ENCODE data around the gene ENKD1. TPM values are rescaled to one million over a fixed set of nuclear protein-coding genes. Genes with fewer than 3 reads are reported as not detected.

Gene ENKD1, protein sequence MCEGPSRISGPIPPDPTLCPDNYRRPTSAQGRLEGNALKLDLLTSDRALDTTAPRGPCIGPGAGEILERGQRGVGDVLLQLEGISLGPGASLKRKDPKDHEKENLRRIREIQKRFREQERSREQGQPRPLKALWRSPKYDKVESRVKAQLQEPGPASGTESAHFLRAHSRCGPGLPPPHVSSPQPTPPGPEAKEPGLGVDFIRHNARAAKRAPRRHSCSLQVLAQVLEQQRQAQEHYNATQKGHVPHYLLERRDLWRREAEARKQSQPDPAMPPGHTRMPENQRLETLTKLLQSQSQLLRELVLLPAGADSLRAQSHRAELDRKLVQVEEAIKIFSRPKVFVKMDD
- total RNA-seq (10 to 100 TPM in 1 of 2 donors, 1 to 10 TPM in 1; 9.5 to 29.4 TPM), polyA plus RNA-seq (ENCODE audit: insufficient read length in 2 of 2) (10 to 100 TPM; 28.9 to 30.2 TPM)
- long read RNA-seq, donor 1, partial matches to known transcripts: 0 of 8 reads
- long read RNA-seq, donor 1, other reads (novel, unspliced or antisense): 0 of 8 reads
- long read RNA-seq, donor 2: 0 reads
- long read RNA-seq, donor 3, partial matches to known transcripts: 0 of 6 reads
- long read RNA-seq, donor 3, other reads (novel, unspliced or antisense): 0 of 6 reads
- long read RNA-seq, donor 4, transcript ENKD1-201 (7 exons, 1,579 nt): major isoform, 10 of 16 reads
- long read RNA-seq, donor 4, transcript ENKD1-207 (4 exons, 1,253 nt): minor isoform, 5 of 16 reads
- long read RNA-seq, donor 4, partial matches to known transcripts: 0 of 16 reads
- long read RNA-seq, donor 4, other reads (novel, unspliced or antisense): 0 of 16 reads

DNA sequence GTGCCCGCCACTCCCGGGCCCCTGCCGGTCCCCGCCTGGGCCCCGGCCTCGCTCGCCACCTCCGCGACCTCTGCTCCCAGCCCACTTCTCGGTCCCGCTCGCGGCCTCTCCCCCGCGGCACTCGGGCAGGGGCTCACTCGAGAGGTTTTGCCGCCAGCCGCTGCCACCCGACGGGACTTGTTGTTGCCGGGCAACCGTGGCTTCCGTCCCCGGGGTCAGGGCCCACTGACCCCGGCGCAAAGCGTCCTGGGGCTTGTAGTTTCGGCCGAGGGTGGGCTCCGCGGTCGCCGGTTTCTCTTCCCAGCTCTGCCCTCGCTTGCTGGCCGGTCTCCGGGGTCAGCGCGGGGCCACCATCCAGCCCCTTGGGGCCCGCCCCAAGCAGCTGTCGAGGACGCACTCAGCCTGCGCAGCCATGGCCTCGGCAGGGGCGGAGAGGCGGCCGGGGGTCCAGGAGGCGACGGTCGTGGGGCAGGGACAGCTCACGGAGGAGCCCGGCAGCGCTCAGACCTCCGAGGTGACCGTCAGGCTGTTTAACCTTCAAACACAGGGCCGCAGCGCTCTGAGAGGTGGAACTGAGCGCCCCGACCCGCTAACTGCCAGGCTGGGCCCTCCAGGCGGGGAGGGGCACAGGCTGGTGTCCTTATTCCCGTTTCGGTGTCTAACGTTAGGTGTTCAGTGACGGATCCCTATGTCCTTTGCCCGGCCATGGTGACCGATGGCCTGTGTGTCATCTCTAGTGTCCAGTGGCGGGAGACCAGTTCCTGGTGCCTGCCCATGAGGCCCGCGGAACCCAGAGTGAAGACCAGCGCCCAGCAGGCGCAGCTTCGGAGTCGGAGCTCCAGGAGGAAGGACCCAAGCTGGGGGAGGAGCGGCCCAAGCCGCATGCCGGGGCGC, at the start of gene ENKD1, which contains the start of gene C16orf86:
Gene ENKD1 (minus strand): TSS at position 192 of the 894 bp plus-strand sequence. CDS start 308 bp downstream, outside the sequence.
Gene C16orf86 (plus strand): TSS at position 256 of the 894 bp plus-strand sequence. CDS start 157 bp downstream, at position 413.
- 5% methylated on average over 78 of the region's 78 CpGs for WGBS (ENCODE audit: insufficient coverage)
- DNase-seq (ENCODE audit: low read depth in 4 of 6, low spot score in 6 of 6): peak in 5 of 6 donors; percentile 55 to 93 (median 74)
- Histone ChIP-seq H3K27ac (ENCODE audit: low read depth, low read length) (peak within 1 kb of the TSS; percentile 88), H3K4me3 (ENCODE audit: low read depth, low read length) (peak within 1 kb of the TSS; percentile 62), H3K9me3 (ENCODE audit: control insufficient read depth, insufficient read depth, low read length) (no peaks in the 10 kb centered on the region), H3K36me3 (ENCODE audit: control insufficient read depth, insufficient read depth, low read length) (peaks cover 34% of the 10 kb centered on the region), H3K27me3 (ENCODE audit: control insufficient read depth, insufficient read depth, low read length) (no peaks in the 10 kb centered on the region), H3K4me1 (ENCODE audit: control insufficient read depth, insufficient read depth, low read length) (peaks cover 55% of the 10 kb centered on the region)

DNA sequence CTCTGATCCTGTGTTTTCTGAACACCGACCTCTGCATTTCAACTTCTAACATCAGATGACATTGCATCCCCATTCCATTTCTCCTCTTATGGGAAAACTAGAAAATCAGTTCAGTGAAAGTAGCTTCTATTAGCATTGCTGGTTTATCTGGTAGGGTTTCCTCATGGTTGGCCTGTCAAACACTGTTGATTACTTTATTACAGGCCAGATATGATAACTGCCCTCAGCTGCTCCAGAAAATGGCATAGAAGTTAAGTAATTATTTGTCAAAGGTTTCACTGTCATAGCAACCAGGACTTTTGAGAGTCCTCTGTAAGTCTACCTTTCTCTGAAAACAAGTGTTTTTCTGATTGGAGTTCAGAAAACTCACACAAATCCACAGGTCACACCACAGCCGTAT, 49.5 kb upstream of the ENKD1 start:
- no peaks in the 10 kb centered on the region for H3K9me3 ChIP-seq (ENCODE audit: control insufficient read depth, insufficient read depth, low read length)
- no peak for DNase-seq (ENCODE audit: low read depth in 4 of 6, low spot score in 6 of 6)
- H3K27ac ChIP-seq (ENCODE audit: low read depth, low read length): no peak overlapping the region
- H3K36me3 ChIP-seq (ENCODE audit: control insufficient read depth, insufficient read depth, low read length): no peaks in the 10 kb centered on the region
- no peak overlapping the region for H3K4me3 ChIP-seq (ENCODE audit: low read depth, low read length)
- no peaks in the 10 kb centered on the region for H3K27me3 ChIP-seq (ENCODE audit: control insufficient read depth, insufficient read depth, low read length)
- WGBS (ENCODE audit: insufficient coverage): 83% methylated on average over 1 of the region's 2 CpGs
- H3K4me1 ChIP-seq (ENCODE audit: control insufficient read depth, insufficient read depth, low read length): peaks cover 13% of the 10 kb centered on the region

DNA sequence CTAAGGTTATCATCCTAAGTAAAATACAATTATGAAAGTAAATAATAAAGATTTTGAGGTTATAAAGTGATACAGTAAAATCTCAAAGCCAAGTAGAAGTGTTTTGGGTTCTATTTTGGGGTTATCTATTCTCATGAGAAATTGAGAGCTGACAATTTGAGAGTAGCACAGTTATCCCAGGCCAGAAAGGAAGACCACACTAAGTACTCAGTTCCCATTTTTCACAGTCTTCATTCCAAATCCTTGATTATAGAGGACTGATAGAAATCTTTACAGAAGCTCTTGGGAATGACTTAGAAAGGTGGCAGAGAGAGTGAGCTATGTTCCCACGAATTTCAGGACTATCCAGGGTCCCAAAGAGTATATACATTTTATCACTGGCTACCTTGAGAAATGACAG, 48.0 kb upstream of the ENKD1 start:
- peaks cover 9% of the 10 kb centered on the region for H3K4me1 ChIP-seq (ENCODE audit: control insufficient read depth, insufficient read depth, low read length)
- no peak overlapping the region for H3K4me3 ChIP-seq (ENCODE audit: low read depth, low read length)
- no peaks in the 10 kb centered on the region for H3K27me3 ChIP-seq (ENCODE audit: control insufficient read depth, insufficient read depth, low read length)
- WGBS (ENCODE audit: insufficient coverage): no CpG with 5 or more reads among the region's 1 CpG
- no peak overlapping the region for H3K27ac ChIP-seq (ENCODE audit: low read depth, low read length)
- no peaks in the 10 kb centered on the region for H3K9me3 ChIP-seq (ENCODE audit: control insufficient read depth, insufficient read depth, low read length)
- H3K36me3 ChIP-seq (ENCODE audit: control insufficient read depth, insufficient read depth, low read length): no peaks in the 10 kb centered on the region
- no peak for DNase-seq (ENCODE audit: low read depth in 4 of 6, low spot score in 6 of 6)

DNA sequence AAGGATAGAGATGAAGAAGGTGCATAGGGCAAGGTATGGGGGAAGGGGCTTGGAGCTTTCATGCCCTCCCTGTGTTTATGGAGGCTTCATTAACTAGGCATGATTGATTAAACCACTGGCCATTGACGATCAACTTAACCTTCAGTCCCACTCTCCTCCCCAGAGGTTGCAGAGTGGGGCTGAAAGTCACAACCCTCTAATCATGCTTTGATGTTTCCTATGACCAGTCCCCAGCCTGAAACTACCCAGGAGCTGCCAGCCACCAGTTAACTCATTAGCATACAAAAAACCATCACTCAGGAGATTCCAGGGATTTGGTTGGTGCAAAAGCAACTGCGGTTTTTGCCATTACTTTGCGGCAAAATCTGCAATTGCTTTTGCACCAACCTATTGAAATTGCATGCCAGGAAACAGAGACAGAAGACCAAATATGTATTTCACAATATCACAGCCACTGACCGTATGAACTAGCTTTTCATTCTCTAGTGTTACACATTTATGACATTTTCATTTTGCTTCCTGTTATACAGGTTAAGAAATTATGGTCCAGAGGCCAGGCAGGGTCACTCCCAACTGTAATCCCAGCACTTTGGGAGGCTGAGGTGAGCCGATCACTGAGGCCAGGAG, 47.2 kb upstream of the ENKD1 start:
- H3K27ac ChIP-seq (ENCODE audit: low read depth, low read length): no peak overlapping the region
- 81% methylated on average over 3 of the region's 5 CpGs for WGBS (ENCODE audit: insufficient coverage)
- H3K36me3 ChIP-seq (ENCODE audit: control insufficient read depth, insufficient read depth, low read length): no peaks in the 10 kb centered on the region
- no peak for DNase-seq (ENCODE audit: low read depth in 4 of 6, low spot score in 6 of 6)
- no peak overlapping the region for H3K4me3 ChIP-seq (ENCODE audit: low read depth, low read length)
- H3K4me1 ChIP-seq (ENCODE audit: control insufficient read depth, insufficient read depth, low read length): peaks cover 9% of the 10 kb centered on the region
- no peaks in the 10 kb centered on the region for H3K27me3 ChIP-seq (ENCODE audit: control insufficient read depth, insufficient read depth, low read length)
- no peaks in the 10 kb centered on the region for H3K9me3 ChIP-seq (ENCODE audit: control insufficient read depth, insufficient read depth, low read length)

DNA sequence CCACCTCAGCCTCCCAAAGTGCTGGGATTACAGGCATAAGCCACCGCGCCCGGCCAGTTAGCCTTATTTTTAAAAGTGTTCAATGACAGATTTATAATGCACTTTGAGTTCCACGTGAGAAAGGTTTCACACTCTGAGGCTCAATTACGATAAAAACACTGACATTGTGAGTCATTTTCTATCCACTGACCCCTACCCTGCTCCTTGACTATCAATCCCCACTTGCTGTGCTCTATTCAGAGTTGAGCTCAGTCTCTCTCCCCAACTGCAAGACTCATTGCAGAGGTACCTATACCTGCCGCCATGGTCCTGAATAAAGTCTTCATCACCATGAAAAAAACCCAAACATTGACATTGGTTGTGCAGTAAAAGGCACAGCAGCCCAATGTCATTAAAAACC, 44.1 kb upstream of the ENKD1 start:
- Histone ChIP-seq H3K4me3 (ENCODE audit: low read depth, low read length) (no peak overlapping the region), H3K27ac (ENCODE audit: low read depth, low read length) (no peak overlapping the region), H3K36me3 (ENCODE audit: control insufficient read depth, insufficient read depth, low read length) (peaks cover 2% of the 10 kb centered on the region), H3K4me1 (ENCODE audit: control insufficient read depth, insufficient read depth, low read length) (no peaks in the 10 kb centered on the region), H3K9me3 (ENCODE audit: control insufficient read depth, insufficient read depth, low read length) (no peaks in the 10 kb centered on the region), H3K27me3 (ENCODE audit: control insufficient read depth, insufficient read depth, low read length) (no peaks in the 10 kb centered on the region)
- DNase-seq (ENCODE audit: low read depth in 4 of 6, low spot score in 6 of 6): no peak
- 85% methylated on average over 4 of the region's 6 CpGs for WGBS (ENCODE audit: insufficient coverage)

DNA sequence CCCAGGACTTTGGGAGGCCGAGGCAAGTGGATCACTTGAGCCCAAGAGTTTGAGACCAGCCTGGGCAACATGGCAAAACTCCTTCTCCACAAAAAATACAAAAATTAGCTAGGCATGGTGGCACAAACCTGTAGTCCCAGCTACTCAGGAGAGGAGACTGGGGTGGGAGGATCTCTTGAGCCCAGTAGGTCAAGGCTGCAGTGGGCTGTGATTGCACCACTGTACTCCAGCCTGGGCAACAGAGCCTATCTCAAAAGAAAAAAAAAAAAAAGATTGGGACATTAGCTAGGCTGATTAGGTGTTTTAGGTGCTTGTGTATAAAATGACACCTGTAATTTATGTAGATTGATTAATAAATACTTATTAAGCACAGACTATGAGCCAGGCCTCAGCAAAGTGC, 42.5 kb upstream of the ENKD1 start:
- no peak for DNase-seq (ENCODE audit: low read depth in 4 of 6, low spot score in 6 of 6)
- H3K27ac ChIP-seq (ENCODE audit: low read depth, low read length): no peak overlapping the region
- H3K27me3 ChIP-seq (ENCODE audit: control insufficient read depth, insufficient read depth, low read length): no peaks in the 10 kb centered on the region
- H3K9me3 ChIP-seq (ENCODE audit: control insufficient read depth, insufficient read depth, low read length): no peaks in the 10 kb centered on the region
- H3K36me3 ChIP-seq (ENCODE audit: control insufficient read depth, insufficient read depth, low read length): peaks cover 2% of the 10 kb centered on the region
- peaks cover 3% of the 10 kb centered on the region for H3K4me1 ChIP-seq (ENCODE audit: control insufficient read depth, insufficient read depth, low read length)
- WGBS (ENCODE audit: insufficient coverage): no CpG with 5 or more reads among the region's 1 CpG
- H3K4me3 ChIP-seq (ENCODE audit: low read depth, low read length): no peak overlapping the region

DNA sequence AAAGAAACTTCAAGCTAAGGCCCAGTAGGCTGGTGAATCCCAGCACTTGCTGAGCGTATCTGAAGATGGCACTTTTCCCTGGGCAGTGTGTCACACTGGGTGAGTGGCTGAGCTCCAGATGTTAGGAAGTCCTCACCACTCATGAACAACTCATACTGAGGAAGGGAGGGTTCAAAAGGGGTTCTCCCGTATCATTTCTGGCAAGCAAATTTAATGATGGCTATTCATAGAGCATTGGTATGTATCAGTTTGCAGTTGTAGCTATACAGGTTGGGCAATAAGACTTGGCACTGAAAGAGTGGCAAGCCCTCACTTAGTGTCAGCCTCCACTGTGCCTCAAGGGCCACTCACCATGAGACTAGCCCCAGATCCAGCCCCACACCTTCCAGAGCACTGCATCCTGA, 41.8 kb upstream of the ENKD1 start:
- H3K27me3 ChIP-seq (ENCODE audit: control insufficient read depth, insufficient read depth, low read length): no peaks in the 10 kb centered on the region
- no peak overlapping the region for H3K27ac ChIP-seq (ENCODE audit: low read depth, low read length)
- WGBS (ENCODE audit: insufficient coverage): 100% methylated on average over 1 of the region's 2 CpGs
- H3K4me1 ChIP-seq (ENCODE audit: control insufficient read depth, insufficient read depth, low read length): peaks cover 3% of the 10 kb centered on the region
- no peaks in the 10 kb centered on the region for H3K9me3 ChIP-seq (ENCODE audit: control insufficient read depth, insufficient read depth, low read length)
- peaks cover 2% of the 10 kb centered on the region for H3K36me3 ChIP-seq (ENCODE audit: control insufficient read depth, insufficient read depth, low read length)
- no peak overlapping the region for H3K4me3 ChIP-seq (ENCODE audit: low read depth, low read length)
- DNase-seq (ENCODE audit: low read depth in 4 of 6, low spot score in 6 of 6): no peak

DNA sequence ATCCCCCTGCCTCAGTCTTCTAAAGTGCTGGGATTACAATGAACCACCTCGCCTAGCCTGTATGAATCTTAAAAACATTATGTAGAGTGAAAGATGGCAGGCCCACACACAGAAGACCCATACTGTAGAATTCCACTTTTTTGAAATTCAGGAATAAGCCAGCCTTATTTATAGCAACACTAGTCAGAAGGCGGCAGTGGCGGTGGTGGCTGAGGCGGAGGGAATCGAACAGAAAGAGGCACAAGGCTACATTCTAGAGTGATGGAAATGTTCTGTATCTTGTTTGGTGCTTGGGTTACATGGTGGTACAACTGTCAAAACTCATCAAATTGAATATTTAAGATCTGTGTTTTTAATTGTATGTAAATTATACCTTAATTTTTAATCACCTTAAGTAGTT, 41.2 kb upstream of the ENKD1 start:
- Histone ChIP-seq H3K27ac (ENCODE audit: low read depth, low read length) (no peak overlapping the region), H3K4me1 (ENCODE audit: control insufficient read depth, insufficient read depth, low read length) (peaks cover 3% of the 10 kb centered on the region), H3K4me3 (ENCODE audit: low read depth, low read length) (no peak overlapping the region), H3K36me3 (ENCODE audit: control insufficient read depth, insufficient read depth, low read length) (peaks cover 2% of the 10 kb centered on the region), H3K27me3 (ENCODE audit: control insufficient read depth, insufficient read depth, low read length) (no peaks in the 10 kb centered on the region), H3K9me3 (ENCODE audit: control insufficient read depth, insufficient read depth, low read length) (no peaks in the 10 kb centered on the region)
- DNase-seq (ENCODE audit: low read depth in 4 of 6, low spot score in 6 of 6): no peak
- no CpG with 5 or more reads among the region's 5 CpGs for WGBS (ENCODE audit: insufficient coverage)

DNA sequence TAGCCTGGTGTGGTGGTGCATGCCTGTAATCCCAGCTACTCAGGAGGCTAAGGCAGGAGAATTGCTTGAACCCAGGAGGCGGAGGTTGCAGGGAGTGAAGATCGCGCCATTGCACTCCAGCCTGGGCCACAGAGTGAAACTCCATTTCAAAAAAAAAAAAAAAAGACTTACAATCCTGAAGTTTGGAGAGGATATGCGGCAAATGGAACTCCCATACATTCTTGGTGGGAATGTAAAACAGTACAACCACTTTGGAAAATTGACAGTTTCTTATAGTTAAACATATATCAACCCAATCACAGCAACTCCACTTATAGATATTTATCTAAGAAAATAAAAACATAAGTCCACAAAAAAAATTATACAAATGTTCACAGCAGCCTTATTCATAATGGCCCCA, 40.7 kb upstream of the ENKD1 start:
- DNase-seq (ENCODE audit: low read depth in 4 of 6, low spot score in 6 of 6): no peak
- no CpG with 5 or more reads among the region's 4 CpGs for WGBS (ENCODE audit: insufficient coverage)
- Histone ChIP-seq H3K36me3 (ENCODE audit: control insufficient read depth, insufficient read depth, low read length) (peaks cover 2% of the 10 kb centered on the region), H3K4me3 (ENCODE audit: low read depth, low read length) (no peak overlapping the region), H3K9me3 (ENCODE audit: control insufficient read depth, insufficient read depth, low read length) (no peaks in the 10 kb centered on the region), H3K4me1 (ENCODE audit: control insufficient read depth, insufficient read depth, low read length) (peaks cover 3% of the 10 kb centered on the region), H3K27me3 (ENCODE audit: control insufficient read depth, insufficient read depth, low read length) (no peaks in the 10 kb centered on the region), H3K27ac (ENCODE audit: low read depth, low read length) (no peak overlapping the region)

Data from spinal cord (tissue), 10 donors.